DMS153 (cell line): Measurements from ENCODE around the gene CPSF4L.
"Not testable (repeated sequence)": the region's sequence is repeated elsewhere in the genome, so short reads cannot be mapped to it uniquely, and the experiment has no call there.

Experiments
- DNase-seq: peaks from one replicate; lab custom pipeline; 2025; lab: John Stamatoyannopoulos, UW

The CPSF4L gene, protein sequence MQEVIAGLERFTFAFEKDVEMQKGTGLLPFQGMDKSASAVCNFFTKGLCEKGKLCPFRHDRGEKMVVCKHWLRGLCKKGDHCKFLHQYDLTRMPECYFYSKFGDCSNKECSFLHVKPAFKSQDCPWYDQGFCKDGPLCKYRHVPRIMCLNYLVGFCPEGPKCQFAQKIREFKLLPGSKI

GRCh38 chr17:73261617-73261951 lies at the start of gene CPSF4L:
Gene CPSF4L (minus strand): TSS chr17:73261880. CDS start chr17:73261818, 62 bp downstream.
- no peak for DNase-seq

GRCh38 chr17:73311428-73311780 lies 49.7 kb upstream of the CPSF4L start:
- DNase-seq: no peak

DNA sequence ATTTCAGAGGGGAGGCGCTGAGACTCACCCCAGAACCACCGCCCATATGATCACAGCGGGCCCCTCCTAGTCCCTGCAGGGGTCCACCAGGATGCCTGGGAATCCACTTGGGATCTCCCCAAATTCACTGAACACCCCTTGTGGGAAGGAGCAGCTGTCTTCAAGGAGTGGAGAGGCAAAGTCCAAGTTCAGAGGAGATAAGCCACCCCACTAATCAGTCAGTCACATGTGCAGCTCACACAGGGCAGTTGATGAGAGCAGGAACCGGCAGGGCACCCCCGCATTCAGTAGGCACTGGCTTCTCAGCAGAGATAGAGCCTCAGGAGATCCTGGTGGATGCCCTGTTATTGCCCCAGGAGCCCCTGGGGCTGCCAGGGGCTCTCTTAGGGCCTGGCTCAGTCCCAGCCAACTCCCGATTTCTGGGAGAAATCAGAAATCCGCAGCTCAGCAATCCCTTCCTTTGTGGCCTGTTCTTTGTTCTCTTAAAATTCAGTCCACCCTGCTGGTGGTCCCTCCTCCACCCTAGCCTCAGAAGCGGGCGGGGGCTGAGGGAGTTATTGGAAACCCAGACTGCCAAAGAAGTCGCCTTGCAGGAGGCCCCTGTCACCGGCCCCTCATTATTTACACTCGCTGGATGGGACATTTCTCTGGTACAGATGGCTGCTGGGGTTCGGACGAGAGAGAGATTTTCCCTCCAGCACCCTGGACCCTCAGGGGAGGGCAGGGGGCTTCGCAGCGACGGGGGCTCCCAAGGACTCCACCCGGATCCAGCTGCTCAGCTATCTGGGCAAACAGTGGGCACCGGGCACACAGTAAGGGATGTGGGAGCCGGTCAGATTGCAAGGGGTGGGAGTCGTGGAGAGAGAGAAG lies 48.3 kb upstream of the CPSF4L start:
- no peak for DNase-seq

- not testable (repeated sequence) for DNase-seq
Measured at GRCh38 chr17:73308959-73309358, 47.3 kb upstream of the CPSF4L start.

GRCh38 chr17:73308017-73308823 lies 46.5 kb upstream of the CPSF4L start:
- DNase-seq: no peak

- DNase-seq: no peak
Measured at GRCh38 chr17:73307130-73307529, 45.5 kb upstream of the CPSF4L start.

DNA sequence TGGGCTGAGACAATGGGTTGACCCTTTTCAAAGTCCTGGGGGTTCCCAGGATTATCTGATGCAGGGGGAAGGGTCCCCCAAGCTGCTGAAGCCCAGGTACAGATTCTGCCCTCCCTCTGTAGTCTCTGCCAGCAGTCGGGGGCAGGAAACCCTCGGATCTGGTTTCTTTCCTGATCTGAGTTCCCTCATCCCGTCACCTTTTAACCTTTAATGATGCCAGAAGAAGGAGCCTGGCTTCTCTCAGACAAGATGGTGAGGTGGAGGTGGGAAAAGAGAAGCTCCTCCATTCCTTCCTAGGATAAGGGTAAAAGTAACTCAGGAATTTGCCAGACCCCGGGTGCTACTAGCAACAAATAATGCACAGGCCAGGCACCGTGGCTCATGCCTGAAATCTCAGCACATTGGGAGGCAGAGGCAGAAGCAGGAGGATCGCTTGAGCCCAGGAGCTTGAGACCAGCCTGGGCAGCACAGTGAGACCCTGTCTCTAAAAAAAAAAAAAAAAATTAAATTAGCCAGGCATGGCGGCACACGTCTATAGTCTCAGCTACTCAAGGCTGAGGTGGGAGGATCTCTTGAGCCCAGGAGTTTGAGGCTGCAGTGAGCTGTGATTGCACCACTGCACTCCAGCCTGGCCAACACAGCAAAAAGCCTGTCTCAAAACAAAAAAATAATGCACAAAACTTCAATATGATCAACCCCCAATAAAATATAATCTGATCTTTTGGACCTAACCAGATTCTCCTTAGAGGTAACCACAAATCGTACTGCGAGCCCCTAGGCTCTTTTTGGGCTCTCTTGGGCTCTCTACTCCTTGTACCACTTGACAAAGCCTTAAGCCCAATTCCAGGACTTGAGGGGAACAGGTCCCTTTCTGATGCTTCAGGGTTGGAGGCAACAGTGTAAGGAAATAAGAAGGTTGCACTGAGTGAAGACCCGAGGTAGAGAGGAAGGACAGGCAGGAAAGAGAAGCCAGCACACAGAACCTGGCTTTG lies 44.5 kb upstream of the CPSF4L start:
- DNase-seq: no peak

DNA sequence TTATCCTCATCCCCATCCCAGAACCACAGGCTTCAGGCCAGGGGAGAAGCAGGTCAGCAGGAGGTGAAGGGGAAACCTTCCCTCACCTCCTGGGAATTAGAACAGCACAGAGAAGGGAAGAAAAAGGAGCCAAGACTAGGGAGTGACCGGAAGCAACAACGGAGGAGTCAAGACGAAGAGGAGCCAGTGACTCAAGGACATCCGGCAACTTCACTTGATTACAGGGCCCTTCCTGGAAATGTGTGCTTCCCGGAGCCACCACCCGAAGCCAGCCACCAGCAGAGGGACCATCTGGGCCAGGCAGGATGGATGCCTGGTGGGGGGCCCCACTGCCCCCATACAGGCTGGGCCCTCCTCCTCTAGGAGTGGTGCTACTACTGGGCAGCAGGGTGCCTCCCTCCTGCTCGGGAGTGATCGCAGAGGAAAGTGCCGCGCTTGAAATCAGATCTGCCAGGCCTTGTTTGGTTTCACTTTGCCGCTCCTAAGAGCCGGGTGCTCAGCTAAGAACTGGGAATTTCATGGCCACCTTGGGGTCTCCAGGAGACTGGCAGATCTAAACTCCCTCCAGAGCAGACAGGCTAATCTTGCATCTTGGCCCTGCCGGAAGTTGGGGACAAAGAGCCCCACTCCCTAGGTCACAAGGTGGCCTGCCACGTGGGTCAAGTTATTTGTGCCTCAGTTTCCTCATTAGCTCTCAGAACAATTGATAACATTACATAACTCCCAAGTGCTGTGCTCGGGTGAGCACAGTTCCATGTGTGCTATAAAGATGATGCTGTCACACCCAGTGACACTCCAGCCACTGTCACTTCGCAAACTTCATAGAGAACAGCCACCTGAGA lies 43.5 kb upstream of the CPSF4L start:
- peak; percentile 27 for DNase-seq

DNA sequence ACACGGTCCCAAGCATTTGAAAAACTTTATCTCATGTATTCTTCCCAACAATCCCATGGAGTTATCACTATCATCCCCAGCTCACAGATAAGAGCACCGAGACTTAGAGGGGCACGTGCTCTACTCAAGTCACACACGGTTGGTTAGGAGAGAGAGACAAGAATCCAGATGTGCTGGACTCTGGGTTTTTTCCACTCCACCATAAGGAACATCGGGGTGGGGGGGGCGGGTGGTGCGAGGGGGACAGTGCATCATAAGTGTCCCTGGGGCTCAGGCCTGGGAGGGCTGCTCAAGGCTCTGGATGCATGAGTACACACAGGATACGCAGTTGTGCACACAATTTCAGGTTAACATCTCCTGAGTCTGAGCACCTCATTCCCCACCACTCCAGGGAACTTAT lies 42.8 kb upstream of the CPSF4L start:
- no peak for DNase-seq

GRCh38 chr17:73302189-73302588 lies 40.5 kb upstream of the CPSF4L start:
- DNase-seq: no peak

DNA sequence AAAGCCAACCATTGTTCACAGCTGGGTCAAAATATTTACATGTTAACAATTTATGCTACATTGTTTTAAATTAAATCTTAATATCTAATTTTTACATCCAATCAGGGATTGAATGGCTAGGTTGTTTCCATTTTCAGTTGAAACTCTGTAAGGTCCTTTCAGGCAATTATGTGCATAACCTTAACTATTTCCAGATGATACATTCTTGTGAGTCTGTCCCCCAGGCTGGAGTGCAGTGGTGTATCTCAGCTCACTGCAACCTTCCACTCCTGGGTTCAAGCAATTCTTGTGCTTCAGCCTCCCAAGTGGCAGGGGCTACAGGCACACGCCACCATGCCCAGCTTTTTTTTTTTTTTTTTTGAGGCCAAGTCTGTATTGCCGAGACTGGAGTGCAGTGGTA lies 39.7 kb upstream of the CPSF4L start:
- DNase-seq: no peak

DNA sequence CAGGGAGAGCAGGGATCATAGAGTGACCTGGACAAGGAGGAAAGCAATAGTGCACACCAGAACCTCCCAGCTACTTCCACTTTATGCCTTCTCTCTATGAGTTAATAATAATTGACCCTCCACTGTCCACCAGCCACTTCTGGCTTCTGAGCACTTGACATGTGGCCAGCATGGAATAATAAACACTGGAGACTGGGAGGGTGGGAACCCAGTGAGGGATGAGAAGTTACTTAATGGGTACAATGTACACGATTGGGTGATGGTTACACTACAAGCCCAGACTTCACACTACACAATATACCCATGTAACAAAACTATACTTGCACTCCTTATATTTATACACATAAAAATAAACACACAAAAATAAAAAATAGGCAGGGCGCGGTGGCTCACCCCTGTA lies 38.7 kb upstream of the CPSF4L start:
- no peak for DNase-seq

- DNase-seq: no peak
Measured at GRCh38 chr17:73297934-73298861, 36.5 kb upstream of the CPSF4L start.

- no peak for DNase-seq
Measured at GRCh38 chr17:73293480-73293911, 31.8 kb upstream of the CPSF4L start.

- DNase-seq: no peak
Measured at GRCh38 chr17:73293031-73293430, 31.4 kb upstream of the CPSF4L start.

GRCh38 chr17:73292031-73292531 lies 30.4 kb upstream of the CPSF4L start:
- DNase-seq: no peak

DNA sequence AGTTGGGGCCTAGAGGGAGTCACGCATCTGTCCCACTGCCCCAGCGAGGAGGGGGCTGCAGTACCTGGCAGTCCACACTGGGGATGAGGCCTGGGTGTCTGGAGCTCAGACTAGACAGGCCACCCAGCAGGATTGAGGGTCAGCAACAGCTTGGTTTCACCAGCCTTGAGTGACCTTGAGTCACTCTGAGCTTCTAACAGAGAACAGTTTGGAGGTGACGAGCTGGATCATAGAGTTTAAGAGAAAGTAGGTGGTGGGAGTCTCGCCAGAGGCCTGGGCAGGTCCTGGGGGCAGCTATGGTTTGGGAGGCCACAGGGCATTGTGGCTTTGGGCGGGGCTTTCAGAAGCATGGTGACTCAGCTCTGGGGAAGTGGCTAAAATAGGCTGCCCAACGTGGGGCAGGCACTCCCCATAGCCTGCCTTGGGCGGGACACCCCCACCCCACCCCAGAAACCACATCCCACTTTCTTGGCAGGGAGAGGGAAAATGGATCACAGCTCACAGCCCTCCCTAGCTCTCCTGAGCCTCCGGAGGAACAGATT lies 29.7 kb upstream of the CPSF4L start:
- DNase-seq: no peak

DNA sequence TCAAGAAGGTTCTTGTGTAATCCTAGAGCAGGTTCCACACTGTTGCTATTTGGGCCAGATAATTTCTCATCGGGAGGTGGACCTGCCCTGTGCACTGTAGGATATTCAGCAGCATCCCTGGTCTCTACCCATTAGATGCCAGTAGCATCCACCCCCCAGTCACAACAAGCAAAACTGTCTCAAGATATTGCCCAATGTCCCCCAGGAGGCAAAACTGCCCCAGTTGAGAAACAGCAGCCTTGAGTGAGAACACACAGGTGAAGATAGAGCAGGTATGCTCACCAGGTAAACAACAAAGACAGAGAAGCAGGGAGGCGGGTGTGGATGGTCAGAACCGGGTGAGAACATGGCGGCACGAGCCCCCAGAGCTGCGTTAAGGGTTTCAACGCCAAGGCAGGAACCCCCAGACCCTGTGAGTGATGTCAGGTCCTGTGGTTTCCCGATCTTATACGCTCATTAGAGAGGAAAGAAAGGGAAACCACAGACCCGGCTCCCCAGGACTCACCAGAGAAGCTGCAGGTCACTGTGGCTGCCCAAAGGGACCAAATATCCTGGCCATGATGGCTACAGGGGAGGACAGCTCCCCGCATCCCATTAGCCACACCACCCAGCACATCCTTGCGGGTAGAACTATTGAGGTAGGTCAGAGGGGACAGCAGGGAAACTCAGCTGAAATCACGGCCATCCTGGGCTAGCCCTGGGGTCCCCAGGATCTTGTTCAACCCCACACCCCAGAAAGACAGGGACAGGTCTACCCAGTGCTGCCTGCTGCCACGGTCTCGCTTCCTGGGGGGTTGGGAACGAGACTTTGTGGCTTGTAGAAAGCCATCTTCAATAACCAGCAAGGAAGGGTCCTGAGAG lies 28.9 kb upstream of the CPSF4L start:
- no peak for DNase-seq
